ENCODE results near the gene OPRPN.

Gene OPRPN

GRCh38 chr4:70397580-70397979 is at the start of gene OPRPN:
OPRPN (plus strand) TSS chr4:70397940; CDS start chr4:70399286, 1,346 bp downstream.
- in situ Hi-C loops (cut with HindIII; ENCODE audit: low sequenced_read_pairs), result no loop called here

- in situ Hi-C loops (cut with HindIII; ENCODE audit: low sequenced_read_pairs), result no loop called here
Measured at GRCh38 chr4:70356185-70356584, 41.6 kb upstream of the OPRPN start.

- in situ Hi-C loops (cut with HindIII; ENCODE audit: low sequenced_read_pairs), result no loop called here
Measured at GRCh38 chr4:70359115-70359661, 38.6 kb upstream of the OPRPN start.

- in situ Hi-C loops (cut with HindIII; ENCODE audit: low sequenced_read_pairs), result no loop called here
Measured at GRCh38 chr4:70360460-70360859, 37.3 kb upstream of the OPRPN start, which contains the start of gene SMR3A. SMR3A (plus strand) TSS chr4:70360760; CDS start chr4:70362116, 1,356 bp downstream.

- in situ Hi-C loops (cut with HindIII; ENCODE audit: low sequenced_read_pairs), result no loop called here
Measured at GRCh38 chr4:70364002-70364401, 33.7 kb upstream of the OPRPN start.

- in situ Hi-C loops (cut with HindIII; ENCODE audit: low sequenced_read_pairs), result no loop called here
Measured at GRCh38 chr4:70365479-70365878, 32.3 kb upstream of the OPRPN start.

GRCh38 chr4:70367813-70368212 is 29.9 kb upstream of the OPRPN start:
- in situ Hi-C loops (cut with HindIII; ENCODE audit: low sequenced_read_pairs), result no loop called here

GRCh38 chr4:70371987-70372386 is 25.8 kb upstream of the OPRPN start:
- in situ Hi-C loops (cut with HindIII; ENCODE audit: low sequenced_read_pairs), result no loop called here

GRCh38 chr4:70372760-70373159 is 25.0 kb upstream of the OPRPN start:
- in situ Hi-C loops (cut with HindIII; ENCODE audit: low sequenced_read_pairs), result no loop called here

GRCh38 chr4:70380578-70380977 is 17.2 kb upstream of the OPRPN start:
- in situ Hi-C loops (cut with HindIII; ENCODE audit: low sequenced_read_pairs), result loop anchor here (5.0 kb wide), 1 partner anchor 83 kb away; no protein-coding TSS in a partner anchor

GRCh38 chr4:70382691-70383181 is 15.0 kb upstream of the OPRPN start, which contains the start of gene SMR3B:
SMR3B (plus strand) TSS chr4:70383131; CDS start chr4:70384511, 1,380 bp downstream.
- in situ Hi-C loops (cut with HindIII; ENCODE audit: low sequenced_read_pairs), result loop anchor here (5.0 kb wide), 1 partner anchor 85 kb away; no protein-coding TSS in a partner anchor

- in situ Hi-C loops (cut with HindIII; ENCODE audit: low sequenced_read_pairs), result no loop called here
Measured at GRCh38 chr4:70392057-70392776, 5.5 kb upstream of the OPRPN start.

- in situ Hi-C loops (cut with HindIII; ENCODE audit: low sequenced_read_pairs), result no loop called here
Measured at GRCh38 chr4:70399319-70399718, 1.6 kb downstream of the OPRPN start.

- in situ Hi-C loops (cut with HindIII; ENCODE audit: low sequenced_read_pairs), result no loop called here
Measured at GRCh38 chr4:70402762-70403161, 5.0 kb downstream of the OPRPN start.

GRCh38 chr4:70405765-70406164 is 8.0 kb downstream of the OPRPN start:
- in situ Hi-C loops (cut with HindIII; ENCODE audit: low sequenced_read_pairs), result no loop called here

GRCh38 chr4:70425306-70425705 is 27.6 kb downstream of the OPRPN start:
- in situ Hi-C loops (cut with HindIII; ENCODE audit: low sequenced_read_pairs), result no loop called here

- in situ Hi-C loops (cut with HindIII; ENCODE audit: low sequenced_read_pairs), result no loop called here
Measured at GRCh38 chr4:70426789-70427188, 29.0 kb downstream of the OPRPN start.

- in situ Hi-C loops (cut with HindIII; ENCODE audit: low sequenced_read_pairs), result no loop called here
Measured at GRCh38 chr4:70437197-70437596, 39.5 kb downstream of the OPRPN start.

GRCh38 chr4:70442474-70442873 is 44.7 kb downstream of the OPRPN start:
- in situ Hi-C loops (cut with HindIII; ENCODE audit: low sequenced_read_pairs), result no loop called here

- in situ Hi-C loops (cut with HindIII; ENCODE audit: low sequenced_read_pairs), result no loop called here
Measured at GRCh38 chr4:70443329-70443728, 45.6 kb downstream of the OPRPN start.

- in situ Hi-C loops (cut with HindIII; ENCODE audit: low sequenced_read_pairs), result no loop called here
Measured at GRCh38 chr4:70449220-70449619, 51.5 kb downstream of the OPRPN start.

- in situ Hi-C loops (cut with HindIII; ENCODE audit: low sequenced_read_pairs), result no loop called here
Measured at GRCh38 chr4:70452946-70453345, 55.2 kb downstream of the OPRPN start.
